GM12878 (cell line): ENCODE measurements around the gene ZNF423.

ENCODE experiments used
- CHD2 ChIP-seq: IDR thresholded peaks from 2 replicates; pipeline ENCODE4 v1.6.1; 2011; ENCODE audit warnings: low read depth, low read length, improper control_type of control experiment, borderline replicate concordance
- RUNX3 ChIP-seq: IDR thresholded peaks from 2 replicates; pipeline ENCODE4 v1.6.1; 2012; ENCODE audit warnings: low read length, inconsistent platforms
- TAF1 ChIP-seq: IDR thresholded peaks from 2 replicates; pipeline ENCODE4 v1.6.1; 2011; ENCODE audit warnings: mild to moderate bottlenecking, low read depth, low read length, borderline replicate concordance
- TF ChIP-seq, protein P1 (sequence below): IDR thresholded peaks from 2 replicates; pipeline ENCODE4 v1.6.1; 2012; ENCODE audit warnings: low read length, inconsistent platforms
- TF ChIP-seq, protein P2 (sequence below), 3 experiments: IDR thresholded peaks in 2 of 3; conservative IDR thresholded peaks in 1 of 3; 2 replicates each; pipeline ENCODE4 v1.5.1; 2011; ENCODE audit warnings: low read depth in 3 of 3, low read length in 3 of 3, mild to moderate bottlenecking in 3 of 3, control low read depth in 2 of 3, moderate library complexity in 2 of 3, inconsistent platforms in 1 of 3, mixed read lengths in 1 of 3; ENCODE audit not compliant: control insufficient read depth in 2 of 3, insufficient read depth in 1 of 3; ENCODE audit errors: extremely low read depth in 1 of 3

DNA sequence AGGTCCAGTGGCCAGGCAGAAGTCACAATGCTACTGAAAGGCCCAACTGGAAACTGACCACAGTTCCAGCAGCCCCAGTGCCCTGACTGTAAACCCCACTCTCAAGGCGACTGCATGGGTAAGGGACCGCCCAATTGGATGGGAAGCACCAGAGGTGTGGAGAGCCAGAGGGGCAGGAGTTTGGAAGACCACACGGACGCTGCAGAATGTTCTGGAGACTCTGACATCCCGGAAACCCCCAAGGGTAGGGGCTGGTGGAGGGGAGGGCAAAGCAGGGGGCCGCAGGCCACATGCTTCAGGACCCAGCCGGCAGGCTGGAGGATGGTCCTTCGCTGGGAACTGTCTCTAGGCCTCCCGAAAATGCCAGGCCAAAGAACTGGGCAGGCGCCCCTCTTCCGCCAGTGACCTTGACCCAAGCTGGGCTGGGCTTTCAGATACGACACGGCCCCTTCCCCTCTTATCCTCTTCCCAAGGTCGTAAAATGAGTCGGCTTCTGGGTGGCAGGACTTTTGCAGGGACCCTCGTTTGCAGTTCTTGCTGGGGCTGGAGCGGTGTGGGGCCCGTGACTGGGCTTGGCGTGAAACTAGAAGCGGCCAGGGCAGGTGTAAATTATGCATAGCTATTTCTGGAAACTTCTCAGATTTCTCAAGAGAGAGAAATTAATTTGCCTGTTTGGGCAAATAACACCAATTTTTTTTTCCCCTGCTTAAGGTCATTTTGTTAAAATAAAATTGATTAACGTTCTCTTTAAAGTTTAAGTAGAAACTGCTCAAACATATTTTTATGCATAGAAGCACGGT is 372.1 kb downstream of the ZNF423 start:
- no peak for TF ChIP-seq TAF1
- TF ChIP-seq, protein P1, sequence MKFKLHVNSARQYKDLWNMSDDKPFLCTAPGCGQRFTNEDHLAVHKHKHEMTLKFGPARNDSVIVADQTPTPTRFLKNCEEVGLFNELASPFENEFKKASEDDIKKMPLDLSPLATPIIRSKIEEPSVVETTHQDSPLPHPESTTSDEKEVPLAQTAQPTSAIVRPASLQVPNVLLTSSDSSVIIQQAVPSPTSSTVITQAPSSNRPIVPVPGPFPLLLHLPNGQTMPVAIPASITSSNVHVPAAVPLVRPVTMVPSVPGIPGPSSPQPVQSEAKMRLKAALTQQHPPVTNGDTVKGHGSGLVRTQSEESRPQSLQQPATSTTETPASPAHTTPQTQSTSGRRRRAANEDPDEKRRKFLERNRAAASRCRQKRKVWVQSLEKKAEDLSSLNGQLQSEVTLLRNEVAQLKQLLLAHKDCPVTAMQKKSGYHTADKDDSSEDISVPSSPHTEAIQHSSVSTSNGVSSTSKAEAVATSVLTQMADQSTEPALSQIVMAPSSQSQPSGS: no peak
- TF ChIP-seq RUNX3: no peak
- TF ChIP-seq, protein P2, sequence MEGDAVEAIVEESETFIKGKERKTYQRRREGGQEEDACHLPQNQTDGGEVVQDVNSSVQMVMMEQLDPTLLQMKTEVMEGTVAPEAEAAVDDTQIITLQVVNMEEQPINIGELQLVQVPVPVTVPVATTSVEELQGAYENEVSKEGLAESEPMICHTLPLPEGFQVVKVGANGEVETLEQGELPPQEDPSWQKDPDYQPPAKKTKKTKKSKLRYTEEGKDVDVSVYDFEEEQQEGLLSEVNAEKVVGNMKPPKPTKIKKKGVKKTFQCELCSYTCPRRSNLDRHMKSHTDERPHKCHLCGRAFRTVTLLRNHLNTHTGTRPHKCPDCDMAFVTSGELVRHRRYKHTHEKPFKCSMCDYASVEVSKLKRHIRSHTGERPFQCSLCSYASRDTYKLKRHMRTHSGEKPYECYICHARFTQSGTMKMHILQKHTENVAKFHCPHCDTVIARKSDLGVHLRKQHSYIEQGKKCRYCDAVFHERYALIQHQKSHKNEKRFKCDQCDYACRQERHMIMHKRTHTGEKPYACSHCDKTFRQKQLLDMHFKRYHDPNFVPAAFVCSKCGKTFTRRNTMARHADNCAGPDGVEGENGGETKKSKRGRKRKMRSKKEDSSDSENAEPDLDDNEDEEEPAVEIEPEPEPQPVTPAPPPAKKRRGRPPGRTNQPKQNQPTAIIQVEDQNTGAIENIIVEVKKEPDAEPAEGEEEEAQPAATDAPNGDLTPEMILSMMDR (IDR thresholded peaks at IDR 0.05 in 2 of 3, conservative IDR thresholded peaks at IDR 0.05 in 1 of 3; ENCODE audit: control insufficient read depth in 2 of 3, extremely low read depth in 1 of 3, insufficient read depth in 1 of 3, low read depth in 3 of 3, low read length in 3 of 3): no peak
- no peak for TF ChIP-seq CHD2
